PC-9 (cell line): ENCODE data around the gene AKT1S1. TPM values are rescaled to one million over a fixed set of nuclear protein-coding genes. Genes with fewer than 3 reads are reported as not detected.

Source experiments
- BruUV-seq: library from RNA; stranded (reverse); fragments of 400-500 nt; replicated peaks from 2 replicates; lab custom pipeline; 2021; lab: Mats Ljungman, UMichigan
- CTCF ChIA-PET: fragments of 300-600 bp; sonication (Branson Sonifier 250); formaldehyde crosslinking; loops from one replicate; lab custom pipeline; 2022; ENCODE audit warnings: antibody characterized with exemption; lab: Charles Lee
- POLR2A ChIA-PET: fragments of 300-600 bp; sonication (Branson Sonifier 250); formaldehyde crosslinking; loops from one replicate; lab custom pipeline; 2022; ENCODE audit warnings: antibody characterized with exemption; ENCODE audit not compliant: unreplicated experiment; lab: Charles Lee
- DNase-seq, 2 experiments: peaks; one replicate each; pipeline versions ENCODE4 v3.0.0 to v3.0.0-alpha.2; 2015 to 2022; ENCODE audit warnings: mixed read lengths in 1 of 2
- H2AFZ ChIP-seq: fragments of 200-600 bp; sonication (generic); 2 replicates; pipeline ENCODE4 v1.8.1; 2017; ENCODE audit warnings: antibody characterized with exemption
- H3F3A ChIP-seq: fragments of 200-600 bp; sonication (generic); 2 replicates; pipeline ENCODE4 v1.8.1; 2017; ENCODE audit warnings: antibody characterized with exemption, mild to moderate bottlenecking, low read depth; ENCODE audit not compliant: insufficient read depth
- H3K27ac ChIP-seq: fragments of 200-600 bp; sonication (generic); 2 replicates; pipeline ENCODE4 v1.6.1; 2016; ENCODE audit warnings: mixed run types
- H3K27me3 ChIP-seq: fragments of 200-600 bp; sonication (generic); 2 replicates; pipeline ENCODE4 v1.6.1; 2016; ENCODE audit warnings: low read depth, mixed run types; ENCODE audit not compliant: insufficient read depth
- H3K36me3 ChIP-seq: fragments of 200-600 bp; sonication (generic); 2 replicates; pipeline ENCODE4 v1.6.1; 2016; ENCODE audit warnings: low read depth, mixed run types
- H3K4me1 ChIP-seq: fragments of 200-600 bp; sonication (generic); replicated peaks from 2 replicates; pipeline ENCODE4 v1.6.1; 2016; ENCODE audit warnings: mixed run types; ENCODE audit not compliant: insufficient read depth
- H3K4me2 ChIP-seq: fragments of 200-600 bp; sonication (generic); 2 replicates; pipeline ENCODE4 v1.6.1; 2017; ENCODE audit warnings: mixed run types
- H3K4me3 ChIP-seq: fragments of 200-600 bp; sonication (generic); 2 replicates; pipeline ENCODE4 v1.6.1; 2016; ENCODE audit warnings: mixed run types
- H3K79me2 ChIP-seq: fragments of 200-600 bp; sonication (generic); 2 replicates; pipeline ENCODE4 v1.6.1; 2017; ENCODE audit warnings: low read depth, mixed run types
- H3K9me2 ChIP-seq: fragments of 200-600 bp; sonication (generic); 2 replicates; pipeline ENCODE4 v1.8.1; 2017; ENCODE audit warnings: mild to moderate bottlenecking; ENCODE audit not compliant: insufficient read depth
- H3K9me3 ChIP-seq: fragments of 200-600 bp; sonication (generic); 2 replicates; pipeline ENCODE4 v1.8.1; 2016; ENCODE audit warnings: low read depth; ENCODE audit not compliant: insufficient read depth
- H4K20me1 ChIP-seq: fragments of 200-600 bp; sonication (generic); 2 replicates; pipeline ENCODE4 v1.8.1; 2017; ENCODE audit not compliant: insufficient read depth
- CTCF ChIP-seq: fragments of 200-600 bp; sonication (generic); conservative IDR thresholded peaks from 2 replicates; pipeline ENCODE4 v1.6.1; 2017; ENCODE audit warnings: mixed run types, antibody characterized with exemption, mild to moderate bottlenecking, moderate library complexity
- EZH2 ChIP-seq: fragments of 200-600 bp; sonication (generic); IDR thresholded peaks from 2 replicates; pipeline ENCODE4 v1.8.0; 2017; ENCODE audit warnings: antibody characterized with exemption, low read depth
- intact Hi-C: fragments of 100-400 bp; cut with micrococcal nuclease; formaldehyde crosslinking; loops from one replicate; pipeline ENCODE4 v1.10.0; 2022; ENCODE audit not compliant: unreplicated experiment
- total RNA-seq: library from RNA; stranded (reverse); gene quantifications from 2 replicates; pipeline ENCODE4 v1.2.3, GENCODE V29; 2021

The AKT1S1 gene
- total RNA-seq, 1 experiment from 2014 or later, result 143 TPM

- TF ChIP-seq EZH2, result no peak
- TF ChIP-seq CTCF, result no peak
- DNase-seq, result no peak
- H3K79me2 ChIP-seq, result peaks cover 46% of the 10 kb centered on the region
- H3K4me3 ChIP-seq, result peak overlapping the region; percentile 99; the same call in 1 of the 2 replicates
- H3K9me3 ChIP-seq, result no peaks in the 10 kb centered on the region
- H3K4me1 ChIP-seq, result peaks cover 37% of the 10 kb centered on the region
- CTCF ChIA-PET, result interaction anchor here (0.5 to 1.1 kb wide), 2 partner anchors 28 to 288 kb away, joined by 11 to 21 read pairs; no protein-coding TSS in a partner anchor
- peak overlapping the region; percentile 97 for H2AFZ ChIP-seq
- H4K20me1 ChIP-seq, result peaks cover 29% of the 10 kb centered on the region
- peak overlapping the region; percentile 90; the same call in 1 of the 2 replicates for H3K27ac ChIP-seq
- BruUV-seq, result no TSS peak
- POLR2A ChIA-PET, result interaction anchor here (0.7 to 1.2 kb wide), 6 partner anchors 17 to 185 kb away, joined by 3 to 20 read pairs (median 6); partner anchors contain the start of gene AP2A1
- H3K4me2 ChIP-seq, result peak overlapping the region; percentile 89
- peaks cover 57% of the 10 kb centered on the region; the same call in 1 of the 2 replicates for H3F3A ChIP-seq
- H3K36me3 ChIP-seq, result no peaks in the 10 kb centered on the region
- H3K27me3 ChIP-seq, result no peaks in the 10 kb centered on the region
- intact Hi-C loops, result loop anchor here (1.0 kb wide), 1 partner anchor 32 kb away; no protein-coding TSS in a partner anchor
- H3K9me2 ChIP-seq, result no peaks in the 10 kb centered on the region
These were observed 27.5 kb downstream of the AKT1S1 start for GRCh38 chr19:49849433-49850220.

GRCh38 chr19:49848938-49849337 lies 28.2 kb downstream of the AKT1S1 start:
- peak overlapping the region; percentile 43 for H3K27ac ChIP-seq
- POLR2A ChIA-PET, result interaction anchor here (0.5 to 1.1 kb wide), 3 partner anchors 17 to 368 kb away, joined by 3 to 7 read pairs (median 3); no protein-coding TSS in a partner anchor
- H3K4me1 ChIP-seq, result peaks cover 37% of the 10 kb centered on the region
- no peaks in the 10 kb centered on the region for H3K27me3 ChIP-seq
- H3K4me3 ChIP-seq, result no peak overlapping the region; the same call in 1 of the 2 replicates
- peak overlapping the region; percentile 35 for H3K4me2 ChIP-seq
- DNase-seq, result no peak
- no peak overlapping the region for H2AFZ ChIP-seq
- intact Hi-C loops, result loop anchor here (1.0 kb wide), 1 partner anchor 172 kb away; the partner anchor contains the start of gene PRMT1
- no peaks in the 10 kb centered on the region for H3K36me3 ChIP-seq
- no peaks in the 10 kb centered on the region for H3K9me2 ChIP-seq
- TF ChIP-seq CTCF (no peak), EZH2 (no peak)
- no TSS peak for BruUV-seq
- H4K20me1 ChIP-seq, result peaks cover 22% of the 10 kb centered on the region
- H3F3A ChIP-seq, result peaks cover 57% of the 10 kb centered on the region; the same call in 1 of the 2 replicates
- H3K79me2 ChIP-seq, result peaks cover 39% of the 10 kb centered on the region
- no peaks in the 10 kb centered on the region for H3K9me3 ChIP-seq
- CTCF ChIA-PET, result no interaction called here
